Endothelial cell (in vitro differentiated cells): ENCODE results near the gene MRPL4. TPM values are rescaled to one million over a fixed set of nuclear protein-coding genes. Genes with fewer than 3 reads are reported as not detected.

Experiments used
- DNase-seq: peaks from one replicate; pipeline ENCODE4 v3.0.0; 2021; ENCODE audit warnings: low spot score
- H3K27ac Mint-ChIP-seq: one replicate; pipeline ENCODE4 v1.8.0; 2021; ENCODE audit warnings: mixed read lengths, inconsistent platforms; ENCODE audit not compliant: unreplicated experiment
- H3K27me3 Mint-ChIP-seq: one replicate; pipeline ENCODE4 v1.8.0; 2021; ENCODE audit warnings: mild to moderate bottlenecking, moderate library complexity, mixed read lengths, inconsistent platforms; ENCODE audit not compliant: unreplicated experiment
- H3K36me3 Mint-ChIP-seq: one replicate; pipeline ENCODE4 v1.8.0; 2021; ENCODE audit warnings: mild to moderate bottlenecking, low read depth, mixed read lengths, inconsistent platforms; ENCODE audit not compliant: unreplicated experiment
- H3K4me1 Mint-ChIP-seq: one replicate; pipeline ENCODE4 v1.8.0; 2021; ENCODE audit warnings: mild to moderate bottlenecking, mixed read lengths, inconsistent platforms; ENCODE audit not compliant: unreplicated experiment
- H3K4me3 Mint-ChIP-seq: one replicate; pipeline ENCODE4 v1.8.0; 2021; ENCODE audit warnings: mild to moderate bottlenecking, mixed read lengths, inconsistent platforms; ENCODE audit not compliant: unreplicated experiment
- H3K9me3 Mint-ChIP-seq: one replicate; pipeline ENCODE4 v1.8.0; 2021; ENCODE audit warnings: mixed read lengths, inconsistent platforms; ENCODE audit not compliant: unreplicated experiment
- CTCF ChIP-seq: fragments of 200-600 bp; sonication (generic); IDR thresholded peaks from one replicate; pipeline ENCODE4 v1.5.0; 2021; ENCODE audit warnings: antibody characterized with exemption; ENCODE audit not compliant: unreplicated experiment
- total RNA-seq: library from RNA; stranded (reverse); fragmentation: NEBNext Ultra II Directional; extraction: Animal tissue kit (Norgen Biotek cat#: 25700); gene quantifications from one replicate; pipeline ENCODE4 v1.2.1, GENCODE V29; 2021; ENCODE audit not compliant: unreplicated experiment

Gene MRPL4
- total RNA-seq, 1 donor from 2014 or later = 51.3 TPM

GRCh38 chr19:10293637-10294367 lies 41.8 kb downstream of the MRPL4 start:
- Mint-ChIP-seq H3K27ac (no peak overlapping the region), H3K4me1 (peaks cover 10% of the 10 kb centered on the region), H3K9me3 (no peaks in the 10 kb centered on the region), H3K4me3 (no peak overlapping the region), H3K36me3 (peaks cover 8% of the 10 kb centered on the region), H3K27me3 (peaks cover 41% of the 10 kb centered on the region)
- DNase-seq = no peak
- TF ChIP-seq CTCF = no peak

DNA sequence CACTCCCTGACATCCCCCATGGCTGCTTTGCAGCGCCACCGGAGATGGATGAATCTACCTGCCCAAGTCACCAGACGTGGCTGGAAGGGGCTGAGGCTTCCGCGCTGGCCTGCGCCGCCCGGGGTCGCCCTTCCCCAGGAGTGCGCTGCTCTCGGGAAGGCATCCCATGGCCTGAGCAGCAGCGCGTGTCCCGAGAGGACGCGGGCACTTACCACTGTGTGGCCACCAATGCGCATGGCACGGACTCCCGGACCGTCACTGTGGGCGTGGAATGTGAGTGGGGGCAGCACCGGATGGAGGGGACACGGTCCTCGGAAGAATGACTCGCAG lies 42.3 kb downstream of the MRPL4 start:
- Mint-ChIP-seq H3K36me3 (peaks cover 8% of the 10 kb centered on the region), H3K4me1 (peaks cover 7% of the 10 kb centered on the region), H3K4me3 (no peak overlapping the region), H3K27ac (no peak overlapping the region), H3K27me3 (peaks cover 39% of the 10 kb centered on the region), H3K9me3 (no peaks in the 10 kb centered on the region)
- peak; percentile 50 for DNase-seq
- TF ChIP-seq CTCF = no peak

- no peak for DNase-seq
- H3K27ac Mint-ChIP-seq = no peak overlapping the region
- peaks cover 7% of the 10 kb centered on the region for H3K4me1 Mint-ChIP-seq
- H3K9me3 Mint-ChIP-seq = no peaks in the 10 kb centered on the region
- no peak overlapping the region for H3K4me3 Mint-ChIP-seq
- no peak for TF ChIP-seq CTCF
- peaks cover 8% of the 10 kb centered on the region for H3K36me3 Mint-ChIP-seq
- peaks cover 36% of the 10 kb centered on the region for H3K27me3 Mint-ChIP-seq
These were observed 43.4 kb downstream of the MRPL4 start for GRCh38 chr19:10295305-10295846.

- Mint-ChIP-seq H3K27ac (no peak overlapping the region), H3K9me3 (no peaks in the 10 kb centered on the region), H3K4me1 (peaks cover 4% of the 10 kb centered on the region), H3K36me3 (peaks cover 8% of the 10 kb centered on the region), H3K27me3 (peaks cover 34% of the 10 kb centered on the region), H3K4me3 (no peak overlapping the region)
- no peak for TF ChIP-seq CTCF
- DNase-seq = peak; percentile 44
These were observed 44.0 kb downstream of the MRPL4 start for GRCh38 chr19:10295847-10296591.
